CD4-positive, alpha-beta T cell treated with Interleukin-21 for 1 hour (primary cell): ENCODE measurements around the gene KCNT1.

ENCODE experiments used
- DNase-seq: peaks from one replicate; pipeline ENCODE4 v3.0.0-alpha.2; 2020

KCNT1 gene

GRCh38 chr9:135825435-135826187, 123.6 kb downstream of the KCNT1 start:
- no peak for DNase-seq

- DNase-seq: no peak
These were observed 124.2 kb downstream of the KCNT1 start for GRCh38 chr9:135826188-135826545.

GRCh38 chr9:135827301-135827700, 125.3 kb downstream of the KCNT1 start:
- no peak for DNase-seq

- DNase-seq: no peak
These were observed 126.0 kb downstream of the KCNT1 start for GRCh38 chr9:135827866-135828580.

GRCh38 chr9:135828656-135829055, 126.7 kb downstream of the KCNT1 start:
- DNase-seq: no peak

- no peak for DNase-seq
These were observed 128.5 kb downstream of the KCNT1 start for GRCh38 chr9:135830496-135830895.

- DNase-seq: no peak
These were observed 131.9 kb downstream of the KCNT1 start for GRCh38 chr9:135833864-135834263.

- no peak for DNase-seq
These were observed 133.1 kb downstream of the KCNT1 start for GRCh38 chr9:135835131-135835530.

- DNase-seq: no peak
These were observed 137.5 kb downstream of the KCNT1 start for GRCh38 chr9:135839516-135839915.

- DNase-seq: no peak
These were observed 138.1 kb downstream of the KCNT1 start for GRCh38 chr9:135840107-135840506.

GRCh38 chr9:135840539-135840938, 138.6 kb downstream of the KCNT1 start:
- DNase-seq: no peak
